NCI-H345 (cell line): ENCODE data around the gene PPM1F.

ENCODE experiments used
- DNase-seq: peaks from one replicate; lab custom pipeline; 2025; lab: John Stamatoyannopoulos, UW

The PPM1F gene, protein sequence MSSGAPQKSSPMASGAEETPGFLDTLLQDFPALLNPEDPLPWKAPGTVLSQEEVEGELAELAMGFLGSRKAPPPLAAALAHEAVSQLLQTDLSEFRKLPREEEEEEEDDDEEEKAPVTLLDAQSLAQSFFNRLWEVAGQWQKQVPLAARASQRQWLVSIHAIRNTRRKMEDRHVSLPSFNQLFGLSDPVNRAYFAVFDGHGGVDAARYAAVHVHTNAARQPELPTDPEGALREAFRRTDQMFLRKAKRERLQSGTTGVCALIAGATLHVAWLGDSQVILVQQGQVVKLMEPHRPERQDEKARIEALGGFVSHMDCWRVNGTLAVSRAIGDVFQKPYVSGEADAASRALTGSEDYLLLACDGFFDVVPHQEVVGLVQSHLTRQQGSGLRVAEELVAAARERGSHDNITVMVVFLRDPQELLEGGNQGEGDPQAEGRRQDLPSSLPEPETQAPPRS

DNA sequence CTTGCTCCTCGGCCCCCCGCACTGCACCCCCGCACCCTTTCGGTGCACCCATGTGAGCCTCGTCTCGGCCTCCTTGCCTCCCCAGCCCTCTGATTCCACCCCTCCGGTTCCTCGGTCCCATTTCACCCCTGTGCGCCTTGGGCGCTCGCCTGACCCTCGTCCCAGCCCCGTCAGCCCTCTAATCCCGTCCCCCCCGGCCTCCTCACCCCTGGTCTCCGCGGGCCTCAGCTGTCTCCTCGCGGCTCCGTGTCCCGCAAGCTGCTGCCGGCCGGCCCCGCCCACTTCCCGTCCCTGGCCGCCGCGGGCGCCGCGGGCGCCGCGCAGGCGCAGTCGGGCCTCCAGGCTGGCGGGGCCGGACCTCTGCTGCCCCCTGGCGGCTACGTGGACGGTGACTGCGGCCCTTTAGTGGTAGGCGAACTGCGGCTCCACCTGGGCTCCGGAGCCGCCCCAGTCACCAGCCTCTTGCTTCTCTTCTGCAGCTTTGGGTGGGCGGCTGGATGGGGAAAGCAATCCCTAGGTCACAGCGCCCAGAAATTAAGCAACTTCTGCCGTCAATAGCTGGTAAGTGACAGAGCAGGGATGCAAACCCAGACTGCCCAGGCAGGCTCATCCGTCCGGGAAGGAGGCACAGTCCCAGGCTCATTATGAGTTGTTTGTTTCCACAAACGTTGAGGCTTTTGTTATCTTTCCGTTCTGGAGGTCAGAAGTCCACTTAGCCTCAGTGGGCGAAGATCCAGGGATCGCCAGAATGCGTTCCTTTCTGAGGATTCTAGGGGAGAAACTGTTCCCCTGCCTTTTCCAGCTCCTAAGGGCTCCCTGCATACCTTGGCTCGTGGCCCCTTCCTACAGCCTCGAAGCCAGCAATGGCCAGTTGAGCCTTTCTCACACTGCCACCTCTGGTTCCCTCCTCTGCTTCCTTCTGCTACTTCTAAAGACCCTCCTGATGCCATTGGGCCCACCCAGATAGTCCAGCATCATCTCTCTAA is at the start of gene PPM1F:
Gene PPM1F, minus strand, starts transcription at position 263 of the 986 bp plus-strand sequence. CDS start 6,800 bp downstream, outside the sequence.
- peak; percentile 77 for DNase-seq

GRCh38 chr22:22001664-22002525 is 49.2 kb upstream of the PPM1F start:
- no peak for DNase-seq

- no peak for DNase-seq
Measured at GRCh38 chr22:21998595-21999247, 46.1 kb upstream of the PPM1F start.

- no peak for DNase-seq
Measured at GRCh38 chr22:21996175-21996720, 43.6 kb upstream of the PPM1F start.

GRCh38 chr22:21995660-21996059 is 43.0 kb upstream of the PPM1F start:
- no peak for DNase-seq

DNA sequence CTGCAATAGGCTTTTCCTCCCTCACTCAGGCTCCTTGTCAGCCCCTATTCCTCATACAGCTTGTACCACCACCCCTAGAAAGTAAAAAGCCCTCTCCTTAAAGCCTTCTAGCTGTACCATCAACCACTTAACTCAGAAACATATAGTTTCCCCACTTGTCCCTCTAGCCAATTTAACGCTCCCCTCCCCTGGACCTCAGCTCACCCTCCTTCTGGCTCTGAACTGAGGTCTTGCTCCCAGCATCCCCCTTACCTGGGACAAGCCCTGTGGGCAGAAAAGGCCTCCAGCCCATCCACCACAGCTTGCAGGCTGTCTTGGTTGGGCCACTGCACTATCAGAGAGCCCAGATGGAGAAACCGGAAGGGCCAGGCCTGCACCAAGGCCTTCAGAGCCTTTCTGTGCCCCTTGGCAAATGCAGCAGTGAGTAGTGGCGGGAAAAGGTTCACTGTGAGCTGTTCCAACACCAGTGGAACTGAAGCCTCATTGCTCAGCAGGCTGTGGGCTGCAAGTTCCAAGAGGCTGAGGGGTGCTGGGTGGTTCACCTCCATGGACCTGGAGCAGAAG is 42.3 kb upstream of the PPM1F start:
- DNase-seq = no peak

- DNase-seq = no peak
Measured at GRCh38 chr22:21992593-21993237, 40.1 kb upstream of the PPM1F start.

- no peak for DNase-seq
Measured at GRCh38 chr22:21991774-21992173, 39.1 kb upstream of the PPM1F start.

DNA sequence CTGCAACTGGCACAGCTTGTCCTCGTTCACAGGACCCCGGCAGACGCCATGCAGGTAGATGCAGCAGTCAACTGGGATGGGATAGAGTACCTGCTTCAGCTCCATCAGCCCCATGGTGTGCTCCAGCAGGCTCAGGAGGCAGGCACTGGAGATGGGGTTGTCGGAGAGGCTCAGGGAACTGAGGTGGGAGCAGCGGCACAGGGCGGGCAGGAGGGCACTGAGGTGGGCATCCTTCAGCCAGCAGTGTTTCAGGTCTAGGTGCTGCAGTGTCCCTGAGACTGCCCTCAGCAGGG is 38.6 kb upstream of the PPM1F start:
- DNase-seq = no peak

- no peak for DNase-seq
Measured at GRCh38 chr22:21990445-21991303, 38.0 kb upstream of the PPM1F start.

GRCh38 chr22:21989049-21989448 is 36.4 kb upstream of the PPM1F start:
- no peak for DNase-seq

DNA sequence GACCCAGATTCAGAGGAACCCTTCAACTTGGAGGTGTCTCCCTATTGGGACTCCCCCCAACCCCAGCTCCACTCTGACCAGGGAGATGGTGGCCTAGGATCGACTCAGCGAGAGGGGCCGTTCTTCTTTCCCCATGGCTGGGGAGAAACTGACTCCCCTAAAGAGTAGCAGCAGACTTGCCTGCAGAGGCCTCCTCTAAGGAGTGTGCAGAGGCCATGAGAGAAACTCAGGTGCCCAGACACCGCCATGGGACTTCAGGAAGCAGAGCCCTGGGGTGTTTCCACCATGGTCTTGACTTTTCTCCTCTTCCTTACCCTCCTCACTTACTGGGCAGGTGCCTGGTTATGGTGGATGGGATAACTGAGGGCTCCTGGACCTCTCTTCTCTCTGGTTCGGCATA is 32.6 kb upstream of the PPM1F start:
- DNase-seq = no peak

- no peak for DNase-seq
Measured at GRCh38 chr22:21984793-21985192, 32.1 kb upstream of the PPM1F start.

- DNase-seq = peak; percentile 77
Measured at GRCh38 chr22:21982338-21982965, 29.8 kb upstream of the PPM1F start, which contains the start of gene TOP3B. Gene TOP3B (minus strand): TSS chr22:21982787. CDS start chr22:21975709, 7,078 bp downstream.

- DNase-seq = no peak
Measured at GRCh38 chr22:21981874-21982273, 29.2 kb upstream of the PPM1F start.

DNA sequence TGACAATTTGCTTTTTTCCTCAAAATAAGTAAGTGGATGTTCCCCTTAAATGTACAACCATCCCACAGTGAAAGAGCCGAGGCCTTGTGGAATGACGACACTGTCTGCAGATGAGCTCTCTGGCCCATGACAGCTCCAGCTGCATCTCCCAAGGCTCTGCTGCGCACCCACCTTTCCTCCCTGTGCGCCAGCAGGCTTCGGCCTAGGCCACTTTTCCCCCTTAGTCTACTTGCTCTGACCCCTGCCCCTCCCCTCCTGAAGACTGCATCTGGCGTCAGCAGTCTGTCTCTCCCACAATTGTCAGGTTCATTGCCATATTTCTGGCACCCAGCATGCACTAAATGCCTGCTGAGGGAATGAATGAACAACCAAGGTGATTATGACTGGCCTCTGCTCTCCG is 27.9 kb upstream of the PPM1F start:
- DNase-seq = no peak

DNA sequence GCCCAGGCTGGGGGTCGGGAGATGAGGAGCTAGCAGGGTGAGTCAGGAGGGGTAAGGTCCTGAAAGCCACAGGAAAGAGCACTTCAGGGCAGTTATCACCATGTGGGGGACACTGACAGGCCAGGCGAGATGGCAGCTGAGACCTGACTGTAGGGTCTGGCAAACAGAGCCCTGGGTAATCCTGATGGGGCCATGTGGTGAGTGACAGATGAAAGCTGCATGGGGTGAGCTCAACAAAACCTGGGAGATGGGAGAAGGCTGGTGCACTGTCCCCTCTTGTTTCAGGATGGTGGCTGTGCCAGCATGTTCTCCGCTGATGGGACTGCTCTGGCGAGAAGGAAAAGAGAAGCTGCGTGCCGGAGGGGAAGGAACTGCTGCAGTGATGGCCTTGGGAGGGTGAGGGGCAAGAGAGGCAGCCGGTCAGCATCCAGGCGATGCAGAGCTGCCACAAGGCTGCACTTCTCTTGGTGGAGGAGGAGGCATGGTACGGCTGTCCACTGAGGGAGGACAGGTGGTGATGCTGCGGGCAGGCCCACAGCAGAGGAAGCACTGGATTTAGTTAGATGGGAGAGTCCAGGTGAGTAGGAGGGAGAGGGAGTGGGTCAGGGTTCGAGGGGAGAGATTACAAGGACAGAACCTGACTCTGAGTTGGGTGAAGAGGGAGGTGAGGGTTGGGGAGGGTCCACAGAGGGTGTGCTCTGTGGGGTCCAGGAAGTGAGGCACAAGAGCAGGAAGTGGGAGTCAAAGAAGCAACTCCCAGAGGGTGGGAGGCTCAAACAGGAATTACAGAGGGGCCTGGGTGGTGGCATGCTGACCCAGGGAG is 26.1 kb upstream of the PPM1F start:
- DNase-seq = no peak

GRCh38 chr22:21977814-21978213 is 25.2 kb upstream of the PPM1F start:
- DNase-seq = no peak
